ENCODE results near the gene SV2B.

SV2B gene

GRCh38 chr15:91348752-91349500 is 248.9 kb downstream of the SV2B start:
- FAIRE-seq (no peak), DNase-seq (ENCODE audit: insufficient read length, low spot score) (no peak)

More at GRCh38 chr15:91348752-91349500, 248.9 kb downstream of the SV2B start:
- TF ChIP-seq, protein P1, sequence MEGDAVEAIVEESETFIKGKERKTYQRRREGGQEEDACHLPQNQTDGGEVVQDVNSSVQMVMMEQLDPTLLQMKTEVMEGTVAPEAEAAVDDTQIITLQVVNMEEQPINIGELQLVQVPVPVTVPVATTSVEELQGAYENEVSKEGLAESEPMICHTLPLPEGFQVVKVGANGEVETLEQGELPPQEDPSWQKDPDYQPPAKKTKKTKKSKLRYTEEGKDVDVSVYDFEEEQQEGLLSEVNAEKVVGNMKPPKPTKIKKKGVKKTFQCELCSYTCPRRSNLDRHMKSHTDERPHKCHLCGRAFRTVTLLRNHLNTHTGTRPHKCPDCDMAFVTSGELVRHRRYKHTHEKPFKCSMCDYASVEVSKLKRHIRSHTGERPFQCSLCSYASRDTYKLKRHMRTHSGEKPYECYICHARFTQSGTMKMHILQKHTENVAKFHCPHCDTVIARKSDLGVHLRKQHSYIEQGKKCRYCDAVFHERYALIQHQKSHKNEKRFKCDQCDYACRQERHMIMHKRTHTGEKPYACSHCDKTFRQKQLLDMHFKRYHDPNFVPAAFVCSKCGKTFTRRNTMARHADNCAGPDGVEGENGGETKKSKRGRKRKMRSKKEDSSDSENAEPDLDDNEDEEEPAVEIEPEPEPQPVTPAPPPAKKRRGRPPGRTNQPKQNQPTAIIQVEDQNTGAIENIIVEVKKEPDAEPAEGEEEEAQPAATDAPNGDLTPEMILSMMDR (IDR thresholded peaks at IDR 0.05; ENCODE audit: insufficient read depth, missing control alignments): no peak
